Keratinocyte (primary cell): Measurements from ENCODE around the gene KIN.
"Not testable (repeated sequence)": the region's sequence is repeated elsewhere in the genome, so short reads cannot be mapped to it uniquely, and the experiment has no call there.

Experiments used
- CTCF ChIP-seq, 3 experiments: IDR thresholded peaks in 1 of 3; conservative IDR thresholded peaks in 1 of 3; optimal IDR thresholded peaks in 1 of 3; 2 replicates in 2 of 3; 3 replicates in 1 of 3; pipeline versions ENCODE3 to v1.5.1; 2011; ENCODE audit warnings: low read length in 3 of 3, mild to moderate bottlenecking in 3 of 3, moderate library complexity in 2 of 3, control low read depth in 1 of 3, inconsistent platforms in 1 of 3; ENCODE audit not compliant: insufficient read depth in 2 of 3; ENCODE audit errors: extremely low read depth in 1 of 3
- EZH2 ChIP-seq: IDR thresholded peaks from one replicate; pipeline ENCODE4 v1.6.1; 2012; ENCODE audit warnings: inconsistent platforms, mild to moderate bottlenecking, low read length, moderate library complexity

GRCh38 chr10:7782194-7782593 lies 5.6 kb downstream of the KIN start:
- not testable (repeated sequence) for TF ChIP-seq CTCF (optimal IDR thresholded peaks at IDR 0.05 in 1 of 3, IDR thresholded peaks at IDR 0.05 in 1 of 3, conservative IDR thresholded peaks at IDR 0.05 in 1 of 3; ENCODE audit: extremely low read depth in 1 of 3, insufficient read depth in 2 of 3, low read length in 3 of 3); EZH2
